ENCODE measurements around the gene AKT1. TPM values are rescaled to one million over a fixed set of nuclear protein-coding genes. Genes with fewer than 3 reads are reported as not detected.

AKT1 gene
- total and polyA plus RNA-seq, 2 of the 13 experiments (the other 11 are each of a cell fraction or from before 2014, with no cell fraction given) = 96.2 to 116 TPM

DNA sequence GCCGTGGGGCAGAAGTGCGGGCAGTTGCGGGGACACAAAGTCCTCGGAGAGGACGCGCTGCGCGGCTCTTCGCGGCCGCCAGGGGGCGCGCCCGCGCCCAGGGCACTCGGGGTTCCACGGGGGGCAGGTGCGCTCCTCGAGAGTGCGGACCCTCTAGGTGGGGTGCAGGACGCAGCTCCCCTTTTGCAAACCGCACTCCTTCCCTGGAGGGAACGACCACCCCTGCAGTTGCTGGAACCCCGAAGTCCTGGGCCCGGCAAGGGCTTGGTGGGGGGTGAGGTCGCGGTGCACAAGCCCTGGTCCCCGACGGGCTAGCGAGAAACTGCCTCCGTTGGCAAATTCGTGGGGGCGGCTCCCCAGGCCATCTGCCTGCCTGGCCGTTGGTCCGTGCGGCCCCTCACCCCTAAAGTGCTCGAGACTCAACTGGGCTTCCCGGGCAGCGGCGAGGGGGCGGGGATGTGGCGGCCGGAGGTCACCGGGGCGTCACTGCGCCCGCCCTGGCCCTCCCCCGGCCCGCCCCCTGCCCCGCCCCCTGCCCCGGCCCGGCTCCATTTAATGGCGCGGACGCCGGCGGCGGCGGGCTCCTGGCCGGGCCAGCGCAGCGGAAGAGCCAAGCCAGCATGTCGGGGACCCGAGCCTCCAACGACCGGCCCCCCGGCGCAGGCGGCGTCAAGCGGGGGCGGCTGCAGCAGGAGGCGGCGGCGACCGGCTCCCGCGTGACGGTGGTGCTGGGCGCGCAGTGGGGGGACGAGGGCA is 71.7 kb downstream of the AKT1 start, which contains the start of gene ADSS1 (continued):
- TF ChIP-seq, protein P1, sequence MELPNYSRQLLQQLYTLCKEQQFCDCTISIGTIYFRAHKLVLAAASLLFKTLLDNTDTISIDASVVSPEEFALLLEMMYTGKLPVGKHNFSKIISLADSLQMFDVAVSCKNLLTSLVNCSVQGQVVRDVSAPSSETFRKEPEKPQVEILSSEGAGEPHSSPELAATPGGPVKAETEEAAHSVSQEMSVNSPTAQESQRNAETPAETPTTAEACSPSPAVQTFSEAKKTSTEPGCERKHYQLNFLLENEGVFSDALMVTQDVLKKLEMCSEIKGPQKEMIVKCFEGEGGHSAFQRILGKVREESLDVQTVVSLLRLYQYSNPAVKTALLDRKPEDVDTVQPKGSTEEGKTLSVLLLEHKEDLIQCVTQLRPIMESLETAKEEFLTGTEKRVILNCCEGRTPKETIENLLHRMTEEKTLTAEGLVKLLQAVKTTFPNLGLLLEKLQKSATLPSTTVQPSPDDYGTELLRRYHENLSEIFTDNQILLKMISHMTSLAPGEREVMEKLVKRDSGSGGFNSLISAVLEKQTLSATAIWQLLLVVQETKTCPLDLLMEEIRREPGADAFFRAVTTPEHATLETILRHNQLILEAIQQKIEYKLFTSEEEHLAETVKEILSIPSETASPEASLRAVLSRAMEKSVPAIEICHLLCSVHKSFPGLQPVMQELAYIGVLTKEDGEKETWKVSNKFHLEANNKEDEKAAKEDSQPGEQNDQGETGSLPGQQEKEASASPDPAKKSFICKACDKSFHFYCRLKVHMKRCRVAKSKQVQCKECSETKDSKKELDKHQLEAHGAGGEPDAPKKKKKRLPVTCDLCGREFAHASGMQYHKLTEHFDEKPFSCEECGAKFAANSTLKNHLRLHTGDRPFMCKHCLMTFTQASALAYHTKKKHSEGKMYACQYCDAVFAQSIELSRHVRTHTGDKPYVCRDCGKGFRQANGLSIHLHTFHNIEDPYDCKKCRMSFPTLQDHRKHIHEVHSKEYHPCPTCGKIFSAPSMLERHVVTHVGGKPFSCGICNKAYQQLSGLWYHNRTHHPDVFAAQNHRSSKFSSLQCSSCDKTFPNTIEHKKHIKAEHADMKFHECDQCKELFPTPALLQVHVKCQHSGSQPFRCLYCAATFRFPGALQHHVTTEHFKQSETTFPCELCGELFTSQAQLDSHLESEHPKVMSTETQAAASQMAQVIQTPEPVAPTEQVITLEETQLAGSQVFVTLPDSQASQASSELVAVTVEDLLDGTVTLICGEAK (IDR thresholded peaks at IDR 0.05) = no peak
- TF ChIP-seq, protein P1 (CRISPR knock-in tag; IDR thresholded peaks at IDR 0.05) = no peak
- TF ChIP-seq ELF1 (CRISPR knock-in tag; IDR thresholded peaks at IDR 0.05) (no peak), FOXO1 (CRISPR knock-in tag; IDR thresholded peaks at IDR 0.05) (0 out of 2 replicates have a peak, but pooled peaks have one; percentile 28), MED1 (CRISPR knock-in tag; IDR thresholded peaks at IDR 0.05) (peak; percentile 55), SP1 (IDR thresholded peaks at IDR 0.05) (no peak), SP1 (CRISPR knock-in tag; IDR thresholded peaks at IDR 0.05) (peak; percentile 28; the same call in 1 of the 2 replicates), NFIB (CRISPR knock-in tag; IDR thresholded peaks at IDR 0.05; ENCODE audit: borderline replicate concordance) (no peak), ZNF225 (CRISPR knock-in tag; IDR thresholded peaks at IDR 0.05) (0 out of 2 replicates have a peak, but pooled peaks have one; percentile 26), RAD21 (CRISPR knock-in tag; IDR thresholded peaks at IDR 0.05) (peak; percentile 70), BCL6 (CRISPR knock-in tag; IDR thresholded peaks at IDR 0.05) (peak; percentile 23; the same call in 1 of the 2 replicates), STAG1 (CRISPR knock-in tag; IDR thresholded peaks at IDR 0.05) (peak; percentile 42)
- TF ChIP-seq, protein P2, sequence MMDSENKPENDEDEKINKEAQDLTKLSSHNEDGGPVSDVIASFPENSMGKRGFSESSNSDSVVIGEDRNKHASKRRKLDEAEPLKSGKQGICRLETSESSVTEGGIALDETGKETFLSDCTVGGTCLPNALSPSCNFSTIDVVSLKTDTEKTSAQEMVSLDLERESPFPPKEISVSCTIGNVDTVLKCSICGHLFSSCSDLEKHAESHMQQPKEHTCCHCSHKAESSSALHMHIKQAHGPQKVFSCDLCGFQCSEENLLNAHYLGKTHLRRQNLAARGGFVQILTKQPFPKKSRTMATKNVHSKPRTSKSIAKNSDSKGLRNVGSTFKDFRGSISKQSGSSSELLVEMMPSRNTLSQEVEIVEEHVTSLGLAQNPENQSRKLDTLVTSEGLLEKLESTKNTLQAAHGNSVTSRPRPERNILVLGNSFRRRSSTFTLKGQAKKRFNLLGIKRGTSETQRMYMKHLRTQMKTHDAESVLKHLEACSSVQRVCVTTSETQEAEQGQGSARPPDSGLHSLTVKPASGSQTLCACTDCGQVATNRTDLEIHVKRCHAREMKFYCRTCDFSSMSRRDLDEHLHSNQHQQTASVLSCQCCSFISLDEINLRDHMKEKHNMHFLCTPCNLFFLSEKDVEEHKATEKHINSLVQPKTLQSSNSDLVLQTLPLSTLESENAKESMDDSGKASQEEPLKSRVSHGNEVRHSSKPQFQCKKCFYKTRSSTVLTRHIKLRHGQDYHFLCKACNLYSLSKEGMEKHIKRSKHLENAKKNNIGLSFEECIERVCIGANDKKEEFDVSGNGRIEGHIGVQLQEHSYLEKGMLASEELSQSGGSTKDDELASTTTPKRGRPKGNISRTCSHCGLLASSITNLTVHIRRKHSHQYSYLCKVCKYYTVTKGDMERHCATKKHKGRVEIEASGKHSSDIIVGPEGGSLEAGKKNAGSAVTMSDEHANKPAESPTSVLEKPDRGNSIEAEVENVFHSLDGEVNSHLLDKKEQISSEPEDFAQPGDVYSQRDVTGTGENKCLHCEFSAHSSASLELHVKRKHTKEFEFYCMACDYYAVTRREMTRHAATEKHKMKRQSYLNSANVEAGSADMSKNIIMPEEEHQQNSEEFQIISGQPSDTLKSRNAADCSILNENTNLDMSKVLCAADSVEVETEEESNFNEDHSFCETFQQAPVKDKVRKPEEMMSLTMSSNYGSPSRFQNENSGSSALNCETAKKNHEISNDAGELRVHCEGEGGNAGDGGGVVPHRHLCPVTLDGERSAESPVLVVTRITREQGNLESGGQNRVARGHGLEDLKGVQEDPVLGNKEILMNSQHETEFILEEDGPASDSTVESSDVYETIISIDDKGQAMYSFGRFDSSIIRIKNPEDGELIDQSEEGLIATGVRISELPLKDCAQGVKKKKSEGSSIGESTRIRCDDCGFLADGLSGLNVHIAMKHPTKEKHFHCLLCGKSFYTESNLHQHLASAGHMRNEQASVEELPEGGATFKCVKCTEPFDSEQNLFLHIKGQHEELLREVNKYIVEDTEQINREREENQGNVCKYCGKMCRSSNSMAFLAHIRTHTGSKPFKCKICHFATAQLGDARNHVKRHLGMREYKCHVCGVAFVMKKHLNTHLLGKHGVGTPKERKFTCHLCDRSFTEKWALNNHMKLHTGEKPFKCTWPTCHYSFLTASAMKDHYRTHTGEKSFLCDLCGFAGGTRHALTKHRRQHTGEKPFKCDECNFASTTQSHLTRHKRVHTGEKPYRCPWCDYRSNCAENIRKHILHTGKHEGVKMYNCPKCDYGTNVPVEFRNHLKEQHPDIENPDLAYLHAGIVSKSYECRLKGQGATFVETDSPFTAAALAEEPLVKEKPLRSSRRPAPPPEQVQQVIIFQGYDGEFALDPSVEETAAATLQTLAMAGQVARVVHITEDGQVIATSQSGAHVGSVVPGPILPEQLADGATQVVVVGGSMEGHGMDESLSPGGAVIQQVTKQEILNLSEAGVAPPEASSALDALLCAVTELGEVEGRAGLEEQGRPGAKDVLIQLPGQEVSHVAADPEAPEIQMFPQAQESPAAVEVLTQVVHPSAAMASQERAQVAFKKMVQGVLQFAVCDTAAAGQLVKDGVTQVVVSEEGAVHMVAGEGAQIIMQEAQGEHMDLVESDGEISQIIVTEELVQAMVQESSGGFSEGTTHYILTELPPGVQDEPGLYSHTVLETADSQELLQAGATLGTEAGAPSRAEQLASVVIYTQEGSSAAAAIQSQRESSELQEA (CRISPR knock-in tag; IDR thresholded peaks at IDR 0.05; ENCODE audit: not compliant biosample characterization) = peak; percentile 46
